Body of pancreas (tissue), 4 donors: ENCODE data around the gene SKIC2. TPM values are rescaled to one million over a fixed set of nuclear protein-coding genes. Genes with fewer than 3 reads are reported as not detected.

Source experiments
- ATAC-seq: fragments of 150-250 bp; one replicate; pipeline ENCODE4 v1.9.1; 2016
- DNase-seq, 4 donors: peaks; one replicate each; pipeline ENCODE4 v3.0.0-alpha.2; 2019
- H3K27ac ChIP-seq, 4 donors: fragments of 200-600 bp; sonication (generic); 1 replicate in 3 of 4; 2 replicates in 1 of 4; pipeline versions ENCODE4 v1.5.1 to v1.6.1; 2016 to 2019; ENCODE audit warnings: mild to moderate bottlenecking in 1 of 4, mixed read lengths in 1 of 4, moderate library complexity in 1 of 4
- H3K27me3 ChIP-seq, 2 donors: fragments of 200-600 bp; sonication (generic); one replicate each; pipeline ENCODE4 v1.6.0; 2016; ENCODE audit warnings: mild to moderate bottlenecking in 1 of 2
- H3K36me3 ChIP-seq, 2 donors: fragments of 200-600 bp; sonication (generic); replicated peaks in 1 of 2; 2 replicates each; pipeline ENCODE4 v1.5.1; 2016; ENCODE audit warnings: low read depth in 2 of 2; ENCODE audit not compliant: insufficient read depth in 1 of 2
- H3K4me1 ChIP-seq: fragments of 200-600 bp; sonication (generic); one replicate; pipeline ENCODE4 v1.6.0; 2016
- H3K4me3 ChIP-seq, 2 donors: fragments of 200-600 bp; sonication (generic); 1 replicate in 1 of 2; 2 replicates in 1 of 2; pipeline ENCODE4 v1.5.1; 2016 to 2019
- H3K9me3 ChIP-seq, 3 donors: fragments of 200-600 bp; sonication (generic); 1 replicate in 2 of 3; 2 replicates in 1 of 3; pipeline ENCODE4 v1.5.1; 2016
- CTCF ChIP-seq, 7 experiments: fragments of 450-650 bp in 4 of 7; fragments of 200-600 bp in 3 of 7; sonication (generic) in 3 of 7; IDR thresholded peaks; one replicate each; pipeline ENCODE4 v1.5.1; 2016 to 2019; ENCODE audit warnings: antibody characterized with exemption in 7 of 7
- POLR2A ChIP-seq, 3 donors: fragments of 450-650 bp; IDR thresholded peaks; one replicate each; pipeline ENCODE4 v1.6.1; 2016; ENCODE audit warnings: antibody characterized with exemption in 3 of 3, mild to moderate bottlenecking in 2 of 3
- WGBS, 2 donors: methylation state at CpG; one replicate each; pipeline ENCODE4 v1.1.5; 2017; 5-methylcytosine and 5-hydroxymethylcytosine counted together
- intact Hi-C: fragments of 100-400 bp; cut with DNase I; formaldehyde crosslinking; loops from one replicate; pipeline ENCODE4 v1.15.1; 2023
- total RNA-seq, 2 donors: library from RNA; depleted of rRNA; stranded (reverse); fragments of >200 nt; gene quantifications; one replicate each; pipeline ENCODE4 v1.1.0, GENCODE V29; 2016

The SKIC2 gene
- total RNA-seq, 2 donors from 2014 or later, result 30.9 to 52.1 TPM

- intact Hi-C loops, result no loop called here
- H3K27ac ChIP-seq, result no peak overlapping the region
- DNase-seq (no peak), ATAC-seq (no peak)
- 90 to 92% methylated on average over 12 of the region's 12 CpGs for WGBS, 2 donors
- no peaks in the 10 kb centered on the region for H3K9me3 ChIP-seq
- H3K36me3 ChIP-seq, result peaks cover 0 to 24% of the 10 kb centered on the region in 2 donors
- H3K27me3 ChIP-seq, result no peaks in the 10 kb centered on the region
- TF ChIP-seq CTCF (IDR thresholded peaks at IDR 0.05), result no peak
- no peak for TF ChIP-seq POLR2A (IDR thresholded peaks at IDR 0.05)
- peaks cover 22% of the 10 kb centered on the region for H3K4me1 ChIP-seq
- no peak overlapping the region for H3K4me3 ChIP-seq
These were observed 2.6 kb downstream of the SKIC2 start for GRCh38 chr6:31961616-31962015.

GRCh38 chr6:31963921-31964320 is 4.9 kb downstream of the SKIC2 start:
- no peaks in the 10 kb centered on the region for H3K9me3 ChIP-seq
- H3K36me3 ChIP-seq, result peaks cover 0 to 33% of the 10 kb centered on the region in 2 donors
- H3K27me3 ChIP-seq, result no peaks in the 10 kb centered on the region
- ATAC-seq, result no peak
- TF ChIP-seq CTCF (IDR thresholded peaks at IDR 0.05) (no peak), POLR2A (IDR thresholded peaks at IDR 0.05) (no peak)
- H3K4me3 ChIP-seq, result no peak overlapping the region
- 92 to 97% methylated on average over 14 to 19 of the region's 19 CpGs for WGBS, 2 donors
- no peak overlapping the region for H3K27ac ChIP-seq
- no peak for DNase-seq
- peaks cover 10% of the 10 kb centered on the region for H3K4me1 ChIP-seq
- intact Hi-C loops, result no loop called here

GRCh38 chr6:31965700-31966099 is 6.7 kb downstream of the SKIC2 start:
- 87 to 94% methylated on average over 10 to 11 of the region's 13 CpGs for WGBS, 2 donors
- Histone ChIP-seq H3K27me3 (no peaks in the 10 kb centered on the region), H3K9me3 (no peaks in the 10 kb centered on the region), H3K36me3 (peaks cover 0 to 33% of the 10 kb centered on the region in 2 donors), H3K27ac (no peak overlapping the region), H3K4me3 (no peak overlapping the region), H3K4me1 (peaks cover 10% of the 10 kb centered on the region)
- TF ChIP-seq POLR2A (IDR thresholded peaks at IDR 0.05) (no peak), CTCF (IDR thresholded peaks at IDR 0.05) (no peak)
- ATAC-seq (no peak), DNase-seq (no peak)
- intact Hi-C loops, result no loop called here

GRCh38 chr6:31966506-31966905 is 7.5 kb downstream of the SKIC2 start:
- H3K36me3 ChIP-seq, result peaks cover 0 to 33% of the 10 kb centered on the region in 2 donors
- H3K9me3 ChIP-seq, result no peaks in the 10 kb centered on the region
- no peak for ATAC-seq
- H3K27me3 ChIP-seq, result no peaks in the 10 kb centered on the region
- no peak for DNase-seq
- intact Hi-C loops, result no loop called here
- no peak overlapping the region for H3K27ac ChIP-seq
- no peak for TF ChIP-seq POLR2A (IDR thresholded peaks at IDR 0.05)
- TF ChIP-seq CTCF (IDR thresholded peaks at IDR 0.05), result no peak
- H3K4me3 ChIP-seq, result no peak overlapping the region
- WGBS, 2 donors, result 76 to 91% methylated on average over 7 of the region's 7 CpGs
- H3K4me1 ChIP-seq, result peaks cover 18% of the 10 kb centered on the region
